HepG2 (cell line): ENCODE data around the gene RETREG2. TPM values are rescaled to one million over a fixed set of nuclear protein-coding genes. Genes with fewer than 3 reads are reported as not detected.

Source experiments
- ARID3A ChIP-seq: IDR thresholded peaks from 2 replicates; pipeline ENCODE4 v1.6.1; 2012; ENCODE audit warnings: low read depth, low read length, improper control_type of control experiment
- BHLHE40 ChIP-seq: IDR thresholded peaks from 2 replicates; pipeline ENCODE4 v1.6.1; 2011; ENCODE audit warnings: low read length, improper control_type of control experiment
- EEA1 ChIP-seq: sonication (generic); formaldehyde crosslinking; IDR thresholded peaks from 2 replicates; pipeline ENCODE4 v1.5.1; 2020; ENCODE audit warnings: mild to moderate bottlenecking, missing genetic modification reagents, borderline replicate concordance
- ELF1 ChIP-seq: sonication (generic); formaldehyde crosslinking; IDR thresholded peaks from 2 replicates; pipeline ENCODE4 v1.4.0; 2020; ENCODE audit warnings: missing genetic modification reagents
- FOXP4 ChIP-seq: sonication (generic); formaldehyde crosslinking; IDR thresholded peaks from 2 replicates; pipeline ENCODE4 v1.4.0; 2020; ENCODE audit warnings: missing genetic modification reagents
- KDM4B ChIP-seq: sonication (generic); formaldehyde crosslinking; IDR thresholded peaks from 2 replicates; pipeline ENCODE4 v1.4.0; 2020; ENCODE audit warnings: missing genetic modification reagents
- MEIS2 ChIP-seq: sonication (generic); formaldehyde crosslinking; IDR thresholded peaks from 2 replicates; pipeline ENCODE4 v1.9.0; 2021; ENCODE audit warnings: mild to moderate bottlenecking, missing genetic modification reagents
- NR3C1 ChIP-seq: sonication (generic); formaldehyde crosslinking; IDR thresholded peaks from 2 replicates; pipeline ENCODE4 v1.4.0; 2020; ENCODE audit warnings: missing genetic modification reagents
- REL ChIP-seq: sonication (generic); formaldehyde crosslinking; conservative IDR thresholded peaks from 2 replicates; pipeline ENCODE4 v1.8.0; 2022; ENCODE audit warnings: mild to moderate bottlenecking, missing genetic modification reagents, moderate library complexity
- RFXANK ChIP-seq: IDR thresholded peaks from 2 replicates; pipeline ENCODE4 v1.6.1; 2016
- SCMH1 ChIP-seq: sonication (generic); formaldehyde crosslinking; IDR thresholded peaks from 2 replicates; pipeline ENCODE4 v1.9.0; 2021; ENCODE audit warnings: missing genetic modification reagents, mild to moderate bottlenecking, borderline replicate concordance
- USF2 ChIP-seq, 2 experiments: sonication (generic) in 1 of 2; formaldehyde crosslinking in 1 of 2; IDR thresholded peaks; 2 replicates each; pipeline versions ENCODE4 v1.5.1 to v1.6.1; 2011 to 2020; ENCODE audit warnings: borderline replicate concordance in 1 of 2, low read depth in 1 of 2, low read length in 1 of 2, mild to moderate bottlenecking in 1 of 2, missing genetic modification reagents in 1 of 2, moderate library complexity in 1 of 2
- ZBTB14 ChIP-seq: sonication (generic); formaldehyde crosslinking; IDR thresholded peaks from 2 replicates; pipeline ENCODE4 v1.4.0; 2020; ENCODE audit warnings: missing genetic modification reagents
- ZKSCAN8 ChIP-seq: IDR thresholded peaks from 2 replicates; pipeline ENCODE4 v1.6.1; 2016; ENCODE audit warnings: borderline replicate concordance, missing genetic modification reagents, missing compliant biosample characterization
- ZNF234 ChIP-seq: sonication (generic); formaldehyde crosslinking; conservative IDR thresholded peaks from 2 replicates; pipeline ENCODE4 v1.5.1; 2020; ENCODE audit warnings: mild to moderate bottlenecking, missing genetic modification reagents
- ZNF30 ChIP-seq: sonication (generic); formaldehyde crosslinking; IDR thresholded peaks from 2 replicates; pipeline ENCODE4 v1.5.0; 2020; ENCODE audit warnings: mild to moderate bottlenecking, missing genetic modification reagents
- ZNF556 ChIP-seq: sonication (generic); formaldehyde crosslinking; IDR thresholded peaks from 2 replicates; pipeline ENCODE4 v1.4.0; 2020; ENCODE audit warnings: mild to moderate bottlenecking, missing genetic modification reagents, borderline replicate concordance
- ZNF770 ChIP-seq: sonication (generic); formaldehyde crosslinking; IDR thresholded peaks from 2 replicates; pipeline ENCODE4 v1.5.0; 2020; ENCODE audit warnings: mild to moderate bottlenecking, missing genetic modification reagents
- ZNF773 ChIP-seq: sonication (generic); formaldehyde crosslinking; IDR thresholded peaks from 2 replicates; pipeline ENCODE4 v1.4.0; 2020; ENCODE audit warnings: missing genetic modification reagents, borderline replicate concordance
- ZZZ3 ChIP-seq: sonication (generic); formaldehyde crosslinking; IDR thresholded peaks from 2 replicates; pipeline ENCODE4 v1.4.0; 2020; ENCODE audit warnings: missing genetic modification reagents, mild to moderate bottlenecking, borderline replicate concordance
- polyA plus RNA-seq, 8 experiments: library from polyadenylated mRNA; depleted of rRNA in 3 of 8; stranded (reverse) in 7 of 8; unstranded in 1 of 8; fragments of >200 nt; fragmentation: Illumina TruSeq in 4 of 8; extraction: Trizol in 4 of 8; gene quantifications; 2 replicates each; pipeline versions ENCODE4 v1.2.1 to v1.2.3, GENCODE V29; 2011 to 2016; ENCODE audit warnings: low read depth in 4 of 8, missing spikeins in 1 of 8, mixed read lengths in 1 of 8; ENCODE audit not compliant: insufficient read depth in 1 of 8
- total RNA-seq, 5 experiments: library from RNA; depleted of rRNA; stranded (reverse); fragments of >200 nt; fragmentation: Illumina TruSeq; extraction: Trizol; gene quantifications; 2 replicates each; pipeline ENCODE4 v1.2.3, GENCODE V29; 2016; ENCODE audit warnings: low read depth in 1 of 5

RETREG2 gene
- total and polyA plus RNA-seq, 2 of the 13 experiments (the other 11 are each of a cell fraction or from before 2014, with no cell fraction given): 86.0 to 134 TPM

GRCh38 chr2:219228041-219228910, 50.2 kb downstream of the RETREG2 start (continued):
- no peak for TF ChIP-seq USF2 (IDR thresholded peaks at IDR 0.05; ENCODE audit: low read depth, low read length)
- peak; percentile 29; the same call in 1 of the 2 replicates for TF ChIP-seq USF2 (CRISPR knock-in tag; IDR thresholded peaks at IDR 0.05; ENCODE audit: borderline replicate concordance)
- peak; percentile 20; the same call in 1 of the 2 replicates for TF ChIP-seq ELF1 (CRISPR knock-in tag)
- no peak for TF ChIP-seq MEIS2 (CRISPR knock-in tag)
- no peak for TF ChIP-seq KDM4B (CRISPR knock-in tag)
- no peak for TF ChIP-seq NR3C1 (CRISPR knock-in tag)
- no peak for TF ChIP-seq ZNF770
- 0 out of 2 replicates have a peak, but pooled peaks have one; percentile 16 for TF ChIP-seq ZBTB14
- TF ChIP-seq ZNF556 (CRISPR knock-in tag): no peak
- no peak for TF ChIP-seq BHLHE40
- TF ChIP-seq ZNF773 (CRISPR knock-in tag): no peak
- TF ChIP-seq ZKSCAN8 (CRISPR knock-in tag): no peak
- no peak for TF ChIP-seq ZNF234
- no peak for TF ChIP-seq RFXANK
- TF ChIP-seq FOXP4: no peak
- no peak for TF ChIP-seq ARID3A
- no peak for TF ChIP-seq SCMH1 (CRISPR knock-in tag)
- TF ChIP-seq REL (CRISPR knock-in tag): no peak
- no peak for TF ChIP-seq ZNF30 (CRISPR knock-in tag)
- no peak for TF ChIP-seq ZZZ3 (CRISPR knock-in tag)
- no peak; the same call in 1 of the 2 replicates for TF ChIP-seq EEA1 (CRISPR knock-in tag)
